Measurements from ENCODE around the gene NOVA2.

Gene NOVA2

GRCh38 chr19:45959517-45960025, 14.1 kb downstream of the NOVA2 start:
- no peaks in the 10 kb centered on the region for H3K36me3 ChIP-seq (ENCODE audit: insufficient read depth, low read length)
- no peak for TF ChIP-seq EZH2 (IDR thresholded peaks at IDR 0.05; ENCODE audit: borderline replicate concordance, low read depth, low read length, severe bottlenecking)
- TF ChIP-seq CTCF (IDR thresholded peaks at IDR 0.05; ENCODE audit: borderline replicate concordance, extremely low read depth, low read length, poor library complexity, severe bottlenecking) = no peak
- H3K79me2 ChIP-seq (ENCODE audit: insufficient read depth, low read length) = no peaks in the 10 kb centered on the region
- H3K4me2 ChIP-seq (ENCODE audit: insufficient read depth, low read length) = no peak overlapping the region
- H3K4me3 ChIP-seq (ENCODE audit: low read depth in 1 of 2, low read length in 2 of 2) = no peak overlapping the region
- H3K9me3 ChIP-seq (ENCODE audit: insufficient read depth, low read length, severe bottlenecking) = no peaks in the 10 kb centered on the region
- H2AFZ ChIP-seq (ENCODE audit: low read depth, low read length) = no peak overlapping the region
- H3K27me3 ChIP-seq (ENCODE audit: insufficient read depth, low read length, poor library complexity) = no peaks in the 10 kb centered on the region
- DNase-seq (no peak), ATAC-seq (ENCODE audit: insufficient read depth, low read depth) (no peak)
- no peaks in the 10 kb centered on the region for H4K20me1 ChIP-seq (ENCODE audit: insufficient read depth, low read length)
- H3K9ac ChIP-seq (ENCODE audit: low read depth, low read length) = no peak overlapping the region
- H3K4me1 ChIP-seq (ENCODE audit: insufficient read depth, low read length) = no peaks in the 10 kb centered on the region
- no peak overlapping the region for H3K27ac ChIP-seq (ENCODE audit: low read length)

GRCh38 chr19:45958769-45959516, 14.7 kb downstream of the NOVA2 start:
- no peaks in the 10 kb centered on the region for H3K79me2 ChIP-seq (ENCODE audit: insufficient read depth, low read length)
- TF ChIP-seq EZH2 (IDR thresholded peaks at IDR 0.05; ENCODE audit: borderline replicate concordance, low read depth, low read length, severe bottlenecking) (no peak), CTCF (IDR thresholded peaks at IDR 0.05; ENCODE audit: borderline replicate concordance, extremely low read depth, low read length, poor library complexity, severe bottlenecking) (no peak)
- H3K4me3 ChIP-seq (ENCODE audit: low read depth in 1 of 2, low read length in 2 of 2) = no peak overlapping the region
- H3K27me3 ChIP-seq (ENCODE audit: insufficient read depth, low read length, poor library complexity) = no peaks in the 10 kb centered on the region
- ATAC-seq (ENCODE audit: insufficient read depth, low read depth) = no peak
- H3K4me2 ChIP-seq (ENCODE audit: insufficient read depth, low read length) = no peak overlapping the region
- H2AFZ ChIP-seq (ENCODE audit: low read depth, low read length) = no peak overlapping the region
- no peak overlapping the region for H3K27ac ChIP-seq (ENCODE audit: low read length)
- H3K9ac ChIP-seq (ENCODE audit: low read depth, low read length) = no peak overlapping the region
- H4K20me1 ChIP-seq (ENCODE audit: insufficient read depth, low read length) = no peaks in the 10 kb centered on the region
- no peaks in the 10 kb centered on the region for H3K36me3 ChIP-seq (ENCODE audit: insufficient read depth, low read length)
- H3K4me1 ChIP-seq (ENCODE audit: insufficient read depth, low read length) = no peaks in the 10 kb centered on the region
- H3K9me3 ChIP-seq (ENCODE audit: insufficient read depth, low read length, severe bottlenecking) = no peaks in the 10 kb centered on the region
- DNase-seq = no peak

- Histone ChIP-seq H3K4me3 (ENCODE audit: low read depth in 1 of 2, low read length in 2 of 2) (no peak overlapping the region), H3K36me3 (ENCODE audit: insufficient read depth, low read length) (no peaks in the 10 kb centered on the region), H3K4me2 (ENCODE audit: insufficient read depth, low read length) (no peak overlapping the region), H2AFZ (ENCODE audit: low read depth, low read length) (no peak overlapping the region), H3K27ac (ENCODE audit: low read length) (no peak overlapping the region), H4K20me1 (ENCODE audit: insufficient read depth, low read length) (no peaks in the 10 kb centered on the region), H3K9me3 (ENCODE audit: insufficient read depth, low read length, severe bottlenecking) (no peaks in the 10 kb centered on the region), H3K79me2 (ENCODE audit: insufficient read depth, low read length) (no peaks in the 10 kb centered on the region), H3K9ac (ENCODE audit: low read depth, low read length) (no peak overlapping the region), H3K27me3 (ENCODE audit: insufficient read depth, low read length, poor library complexity) (no peaks in the 10 kb centered on the region), H3K4me1 (ENCODE audit: insufficient read depth, low read length) (peaks cover under 1% of the 10 kb centered on the region; the same call in 1 of the 2 replicates)
- DNase-seq (no peak), ATAC-seq (ENCODE audit: insufficient read depth, low read depth) (no peak)
- TF ChIP-seq EZH2 (IDR thresholded peaks at IDR 0.05; ENCODE audit: borderline replicate concordance, low read depth, low read length, severe bottlenecking) = no peak
- no peak for TF ChIP-seq CTCF (IDR thresholded peaks at IDR 0.05; ENCODE audit: borderline replicate concordance, extremely low read depth, low read length, poor library complexity, severe bottlenecking)
Measured at GRCh38 chr19:45958320-45958719, 15.3 kb downstream of the NOVA2 start.

Data from DND-41 (cell line).